Measurements from ENCODE around the gene CACNA2D3.

Gene CACNA2D3

DNA sequence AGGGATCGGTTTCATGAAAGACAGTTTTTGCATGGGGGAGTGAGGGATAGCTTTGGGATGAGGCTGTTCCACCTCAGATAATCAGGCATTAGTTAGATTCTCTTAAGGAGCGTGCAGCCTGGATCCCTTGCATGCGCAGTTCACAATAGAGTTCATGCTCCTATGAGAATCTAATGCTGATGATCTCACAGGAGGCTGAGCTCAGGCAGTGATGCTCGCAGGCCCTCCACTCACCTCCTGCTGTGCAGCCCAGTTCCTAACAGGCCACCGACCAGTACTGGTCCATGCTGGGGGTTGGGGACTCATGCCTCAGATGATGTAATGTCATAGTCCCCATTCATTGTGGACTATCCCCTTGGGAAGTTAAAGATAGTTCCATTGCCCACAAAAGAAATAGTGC lies 255.8 kb downstream of the CACNA2D3 start:
- WGBS, 2 donors (ENCODE audit: extremely low coverage in 2 of 2, insufficient read length in 2 of 2, insufficient replicate concordance in 1 of 2) = no CpG with 5 or more reads among the region's 5 CpGs
- Histone ChIP-seq H3K9me3 (replicated peaks in 1 of 2; ENCODE audit: control insufficient read depth in 2 of 2, insufficient read depth in 1 of 2, low read depth in 1 of 2, low read length in 2 of 2) (no peaks in the 10 kb centered on the region), H3K4me2 (ENCODE audit: insufficient read depth, low read length, poor library complexity, severe bottlenecking) (no peak overlapping the region), H3K4me1 (ENCODE audit: control insufficient read depth in 2 of 2, insufficient read depth in 1 of 2, low read depth in 1 of 2, low read length in 2 of 2) (peaks cover 0 to 1% of the 10 kb centered on the region in 2 donors), H2BK120ac (ENCODE audit: low read depth, low read length) (no peak overlapping the region), H4K8ac (ENCODE audit: low read depth, low read length) (no peak overlapping the region), H3K36me3 (replicated peaks in 1 of 2; ENCODE audit: control insufficient read depth in 2 of 2, insufficient read depth in 2 of 2, low read length in 2 of 2) (no peaks in the 10 kb centered on the region), H3K27me3 (ENCODE audit: control insufficient read depth in 3 of 3, insufficient read depth in 3 of 3, low read depth in 1 of 3, low read length in 3 of 3) (no peaks in the 10 kb centered on the region), H3K23ac (ENCODE audit: low read depth, low read length, poor library complexity) (no peak overlapping the region), H4K91ac (ENCODE audit: low read depth, low read length, poor library complexity) (no peak overlapping the region), H3K9ac (ENCODE audit: low read depth, low read length, poor library complexity) (peak overlapping the region; percentile 15), H3K79me1 (ENCODE audit: low read depth, low read length) (no peaks in the 10 kb centered on the region), H2BK15ac (ENCODE audit: low read length) (no peak overlapping the region), H2AK5ac (ENCODE audit: low read depth, low read length) (no peak overlapping the region), H2AFZ (ENCODE audit: low read length) (no peak overlapping the region), H3K27ac (replicated peaks; ENCODE audit: low read length) (no peak overlapping the region), H2BK12ac (ENCODE audit: low read length) (no peak overlapping the region), H3K4ac (ENCODE audit: low read length) (no peak overlapping the region), H3K14ac (ENCODE audit: low read length) (no peak overlapping the region), H3K18ac (ENCODE audit: low read length) (no peak overlapping the region), H3K4me3 (ENCODE audit: low read length in 2 of 2) (no peak overlapping the region), H2BK5ac (ENCODE audit: low read length) (no peak overlapping the region)
- no peak for DNase-seq (ENCODE audit: low spot score)

DNA sequence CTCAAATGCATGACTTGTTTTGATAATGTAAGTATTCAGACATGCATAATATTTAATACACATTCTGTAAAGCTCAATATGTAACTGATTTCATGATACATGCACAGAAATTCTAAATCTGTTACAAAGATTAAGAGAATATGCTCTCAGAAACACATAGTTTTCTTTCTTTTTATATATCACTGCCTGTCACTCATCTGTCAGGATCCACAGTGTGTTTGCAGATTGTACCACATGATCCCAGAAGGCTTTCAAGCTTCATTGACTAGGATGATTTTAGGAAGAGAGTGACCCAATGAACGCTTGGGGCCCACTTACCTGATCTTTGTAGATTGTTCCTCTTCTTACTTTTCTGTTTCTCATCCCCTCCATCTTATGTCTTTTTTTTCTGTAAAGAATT lies 261.9 kb downstream of the CACNA2D3 start:
- no peak overlapping the region for H3K18ac ChIP-seq (ENCODE audit: low read length)
- no peak overlapping the region for H3K14ac ChIP-seq (ENCODE audit: low read length)
- no CpG with 5 or more reads among the region's 1 CpG for WGBS, 2 donors (ENCODE audit: extremely low coverage in 2 of 2, insufficient read length in 2 of 2, insufficient replicate concordance in 1 of 2)
- no peak overlapping the region for H3K9ac ChIP-seq (ENCODE audit: low read depth, low read length, poor library complexity)
- H3K36me3 ChIP-seq (replicated peaks in 1 of 2; ENCODE audit: control insufficient read depth in 2 of 2, insufficient read depth in 2 of 2, low read length in 2 of 2) = no peaks in the 10 kb centered on the region
- H3K27me3 ChIP-seq (ENCODE audit: control insufficient read depth in 3 of 3, insufficient read depth in 3 of 3, low read depth in 1 of 3, low read length in 3 of 3) = no peaks in the 10 kb centered on the region
- H3K4me3 ChIP-seq (ENCODE audit: low read length in 2 of 2) = no peak overlapping the region
- no peak overlapping the region for H3K4ac ChIP-seq (ENCODE audit: low read length)
- no peaks in the 10 kb centered on the region for H3K9me3 ChIP-seq (replicated peaks in 1 of 2; ENCODE audit: control insufficient read depth in 2 of 2, insufficient read depth in 1 of 2, low read depth in 1 of 2, low read length in 2 of 2)
- no peak overlapping the region for H4K91ac ChIP-seq (ENCODE audit: low read depth, low read length, poor library complexity)
- no peak overlapping the region for H3K27ac ChIP-seq (replicated peaks; ENCODE audit: low read length)
- no peak overlapping the region for H4K8ac ChIP-seq (ENCODE audit: low read depth, low read length)
- H3K4me2 ChIP-seq (ENCODE audit: insufficient read depth, low read length, poor library complexity, severe bottlenecking) = no peak overlapping the region
- H3K79me1 ChIP-seq (ENCODE audit: low read depth, low read length) = no peaks in the 10 kb centered on the region
- no peaks in the 10 kb centered on the region for H3K4me1 ChIP-seq (ENCODE audit: control insufficient read depth in 2 of 2, insufficient read depth in 1 of 2, low read depth in 1 of 2, low read length in 2 of 2)
- no peak overlapping the region for H2BK120ac ChIP-seq (ENCODE audit: low read depth, low read length)
- no peak overlapping the region for H2AFZ ChIP-seq (ENCODE audit: low read length)
- H3K23ac ChIP-seq (ENCODE audit: low read depth, low read length, poor library complexity) = no peak overlapping the region
- no peak overlapping the region for H2AK5ac ChIP-seq (ENCODE audit: low read depth, low read length)
- no peak overlapping the region for H2BK15ac ChIP-seq (ENCODE audit: low read length)
- no peak for DNase-seq (ENCODE audit: low spot score)
- H2BK5ac ChIP-seq (ENCODE audit: low read length) = no peak overlapping the region
- no peak overlapping the region for H2BK12ac ChIP-seq (ENCODE audit: low read length)

- H3K9ac ChIP-seq (ENCODE audit: low read depth, low read length, poor library complexity) = no peak overlapping the region
Measured at GRCh38 chr3:54390582-54390981, 268.2 kb downstream of the CACNA2D3 start.

DNA sequence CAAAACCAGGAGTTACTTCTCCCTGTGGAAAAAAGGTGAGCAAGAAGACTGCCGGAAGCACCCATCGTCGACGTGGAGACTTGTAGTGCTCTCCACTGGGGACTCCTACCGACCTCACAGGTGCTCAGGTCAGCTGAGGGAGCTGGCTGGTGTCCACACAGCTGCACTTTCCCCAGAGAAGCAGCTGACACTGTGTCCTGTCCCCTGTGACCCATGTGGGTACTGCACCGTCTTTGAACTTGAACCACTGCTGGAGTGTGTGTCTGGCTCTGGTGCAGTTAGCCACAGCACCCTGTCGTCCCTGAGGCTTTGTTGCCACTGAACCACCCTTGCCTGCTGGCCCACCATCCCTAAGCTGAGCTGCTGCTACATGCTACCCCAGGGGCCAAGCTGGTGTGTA lies 270.8 kb downstream of the CACNA2D3 start:
- WGBS, 2 donors (ENCODE audit: extremely low coverage in 2 of 2, insufficient read length in 2 of 2, insufficient replicate concordance in 1 of 2) = no CpG with 5 or more reads among the region's 7 CpGs
- no peak for DNase-seq (ENCODE audit: low spot score)

More at GRCh38 chr3:54390582-54390981, 268.2 kb downstream of the CACNA2D3 start:
- no peak overlapping the region for H3K23ac ChIP-seq (ENCODE audit: low read depth, low read length, poor library complexity)
- H3K9me3 ChIP-seq (replicated peaks in 1 of 2; ENCODE audit: control insufficient read depth in 2 of 2, insufficient read depth in 1 of 2, low read depth in 1 of 2, low read length in 2 of 2) = no peaks in the 10 kb centered on the region
- H4K91ac ChIP-seq (ENCODE audit: low read depth, low read length, poor library complexity) = no peak overlapping the region
- no peak overlapping the region for H2AK5ac ChIP-seq (ENCODE audit: low read depth, low read length)
- no CpG with 5 or more reads among the region's 2 CpGs for WGBS, 2 donors (ENCODE audit: extremely low coverage in 2 of 2, insufficient read length in 2 of 2, insufficient replicate concordance in 1 of 2)
- no peak overlapping the region for H3K27ac ChIP-seq (replicated peaks; ENCODE audit: low read length)
- no peak overlapping the region for H3K14ac ChIP-seq (ENCODE audit: low read length)
- no peaks in the 10 kb centered on the region for H3K27me3 ChIP-seq (ENCODE audit: control insufficient read depth in 3 of 3, insufficient read depth in 3 of 3, low read depth in 1 of 3, low read length in 3 of 3)
- H2BK15ac ChIP-seq (ENCODE audit: low read length) = no peak overlapping the region
- no peak overlapping the region for H3K4ac ChIP-seq (ENCODE audit: low read length)
- H3K79me1 ChIP-seq (ENCODE audit: low read depth, low read length) = no peaks in the 10 kb centered on the region
- no peak overlapping the region for H2BK120ac ChIP-seq (ENCODE audit: low read depth, low read length)
- H3K4me2 ChIP-seq (ENCODE audit: insufficient read depth, low read length, poor library complexity, severe bottlenecking) = no peak overlapping the region
- H2BK5ac ChIP-seq (ENCODE audit: low read length) = no peak overlapping the region
- no peak overlapping the region for H2BK12ac ChIP-seq (ENCODE audit: low read length)
- H2AFZ ChIP-seq (ENCODE audit: low read length) = no peak overlapping the region
- no peak overlapping the region for H3K18ac ChIP-seq (ENCODE audit: low read length)
- no peaks in the 10 kb centered on the region for H3K36me3 ChIP-seq (replicated peaks in 1 of 2; ENCODE audit: control insufficient read depth in 2 of 2, insufficient read depth in 2 of 2, low read length in 2 of 2)
- no peaks in the 10 kb centered on the region for H3K4me1 ChIP-seq (ENCODE audit: control insufficient read depth in 2 of 2, insufficient read depth in 1 of 2, low read depth in 1 of 2, low read length in 2 of 2)
- no peak overlapping the region for H3K4me3 ChIP-seq (ENCODE audit: low read length in 2 of 2)
- DNase-seq (ENCODE audit: low spot score) = no peak
- no peak overlapping the region for H4K8ac ChIP-seq (ENCODE audit: low read depth, low read length)

More for the DNA sequence above, 270.8 kb downstream of the CACNA2D3 start:
- Histone ChIP-seq H2BK15ac (ENCODE audit: low read length) (no peak overlapping the region), H4K8ac (ENCODE audit: low read depth, low read length) (no peak overlapping the region), H2BK12ac (ENCODE audit: low read length) (no peak overlapping the region), H2BK5ac (ENCODE audit: low read length) (peak overlapping the region; percentile 24), H3K4me1 (ENCODE audit: control insufficient read depth in 2 of 2, insufficient read depth in 1 of 2, low read depth in 1 of 2, low read length in 2 of 2) (no peaks in the 10 kb centered on the region), H3K4ac (ENCODE audit: low read length) (no peak overlapping the region), H4K91ac (ENCODE audit: low read depth, low read length, poor library complexity) (no peak overlapping the region), H2BK120ac (ENCODE audit: low read depth, low read length) (no peak overlapping the region), H2AK5ac (ENCODE audit: low read depth, low read length) (no peak overlapping the region), H3K9ac (ENCODE audit: low read depth, low read length, poor library complexity) (no peak overlapping the region), H3K18ac (ENCODE audit: low read length) (no peak overlapping the region), H3K27ac (replicated peaks; ENCODE audit: low read length) (no peak overlapping the region), H3K4me2 (ENCODE audit: insufficient read depth, low read length, poor library complexity, severe bottlenecking) (no peak overlapping the region), H3K79me1 (ENCODE audit: low read depth, low read length) (no peaks in the 10 kb centered on the region), H3K9me3 (replicated peaks in 1 of 2; ENCODE audit: control insufficient read depth in 2 of 2, insufficient read depth in 1 of 2, low read depth in 1 of 2, low read length in 2 of 2) (no peaks in the 10 kb centered on the region), H3K27me3 (ENCODE audit: control insufficient read depth in 3 of 3, insufficient read depth in 3 of 3, low read depth in 1 of 3, low read length in 3 of 3) (no peaks in the 10 kb centered on the region), H2AFZ (ENCODE audit: low read length) (no peak overlapping the region), H3K23ac (ENCODE audit: low read depth, low read length, poor library complexity) (no peak overlapping the region), H3K36me3 (replicated peaks in 1 of 2; ENCODE audit: control insufficient read depth in 2 of 2, insufficient read depth in 2 of 2, low read length in 2 of 2) (no peaks in the 10 kb centered on the region), H3K4me3 (ENCODE audit: low read length in 2 of 2) (no peak overlapping the region), H3K14ac (ENCODE audit: low read length) (no peak overlapping the region)

All from neuronal stem cell (in vitro differentiated cells).